HG02938 (cell line): ENCODE measurements around the gene CNR1.
"Not testable (repeated sequence)": the region's sequence is repeated elsewhere in the genome, so short reads cannot be mapped to it uniquely, and the experiment has no call there.

Source experiments
- ATAC-seq: cut with Tn5 transposase; IDR thresholded peaks from one replicate; pipeline ENCODE4 v1.9.1; 2021; ENCODE audit warnings: mild to moderate bottlenecking, moderate library complexity; ENCODE audit not compliant: unreplicated experiment

CNR1 gene

DNA sequence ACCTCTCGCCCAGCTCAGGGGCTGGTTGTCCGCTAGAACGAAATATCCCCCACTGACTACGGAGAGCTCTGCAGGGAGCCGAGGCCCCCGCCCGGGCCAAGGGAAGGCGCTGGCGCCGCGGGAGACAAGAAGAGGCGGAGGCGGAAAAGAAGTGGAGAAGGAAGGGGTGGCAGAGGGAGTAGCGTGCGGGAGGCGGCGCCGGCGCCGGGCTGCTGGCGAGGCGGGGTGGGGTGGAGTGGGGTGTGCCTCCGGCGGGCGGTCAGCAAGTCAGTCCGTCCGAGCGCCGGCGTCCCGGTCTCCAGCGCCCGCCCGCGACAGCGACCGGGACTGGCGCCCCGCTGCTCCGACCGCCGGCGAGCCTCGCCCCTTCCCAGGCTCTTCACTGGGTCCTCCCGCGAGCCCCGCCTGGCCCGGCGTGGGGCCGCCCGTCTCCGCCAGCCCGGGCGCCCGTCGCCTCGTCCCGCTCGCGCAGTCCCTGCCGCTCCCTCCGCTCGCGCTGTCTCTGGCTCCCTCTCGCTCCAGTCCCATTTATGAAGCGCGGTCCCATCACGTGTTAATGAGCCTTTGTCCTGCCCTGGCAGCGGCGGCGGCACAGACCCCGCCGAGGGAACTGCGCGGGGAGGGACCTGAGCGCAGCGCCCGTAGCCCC is at the start of gene CNR1:
Gene CNR1 (minus strand): TSS at position 504 of the 649 bp plus-strand sequence. CDS start 21,073 bp downstream, outside the sequence.
- no peak for ATAC-seq

DNA sequence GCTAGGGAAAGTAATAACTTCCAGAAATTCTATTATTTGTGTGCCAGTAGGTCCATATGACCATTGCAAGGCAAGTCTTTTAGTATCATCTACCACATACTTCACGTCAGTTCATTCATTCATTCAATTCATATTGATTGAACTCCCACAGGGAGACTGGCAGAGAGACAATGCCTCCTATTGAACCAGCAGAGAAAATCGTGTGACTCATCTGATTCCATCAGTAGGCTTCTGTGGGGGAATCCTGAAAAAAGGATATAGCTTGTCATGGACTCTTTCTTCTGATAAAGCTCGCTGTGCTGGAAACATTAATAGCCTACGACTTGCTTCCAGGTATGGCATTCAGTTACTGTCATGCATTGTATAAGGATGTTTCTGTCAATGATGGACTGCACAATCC is 45.3 kb upstream of the CNR1 start:
- no peak for ATAC-seq

DNA sequence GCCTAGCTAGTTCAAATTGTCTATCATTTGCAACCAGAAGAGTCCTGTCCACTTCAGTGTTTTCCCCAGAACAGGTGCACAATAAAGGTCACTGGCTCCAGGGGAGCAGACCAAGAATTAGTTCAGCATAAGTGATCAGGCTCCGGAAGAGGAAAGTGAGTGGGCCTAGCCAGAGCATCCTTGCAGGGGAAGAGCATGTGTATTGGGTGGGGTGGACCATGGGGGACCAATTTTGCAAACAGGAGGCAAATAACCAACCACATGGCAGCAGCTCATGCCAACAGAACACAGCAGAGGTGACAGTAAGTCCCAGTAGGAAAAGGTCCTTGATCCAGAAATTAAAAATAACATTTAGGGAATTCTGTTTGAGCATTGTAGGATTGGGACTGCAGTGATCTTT is 43.2 kb upstream of the CNR1 start:
- no peak for ATAC-seq

GRCh38 chr6:88208726-88209125 is 42.6 kb upstream of the CNR1 start:
- ATAC-seq, result no peak

DNA sequence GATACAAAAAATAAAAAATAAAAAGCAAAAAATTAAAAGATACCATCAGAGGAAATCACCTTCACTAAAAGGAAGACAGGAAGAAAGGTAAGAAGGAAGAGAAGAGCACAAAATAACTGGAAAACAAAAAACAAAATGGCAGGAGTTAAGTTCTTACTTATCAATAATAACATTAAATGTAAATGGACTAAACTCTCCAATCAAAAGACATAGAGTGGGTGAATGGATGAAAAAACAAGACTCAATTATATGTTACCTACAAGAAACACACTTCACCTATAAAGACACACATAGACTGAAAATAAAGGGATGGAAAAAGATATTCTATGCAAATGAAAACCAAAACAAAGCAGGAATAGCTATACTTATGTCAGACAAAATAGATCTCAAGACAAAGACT is 35.6 kb upstream of the CNR1 start:
- ATAC-seq, result not testable (repeated sequence)

GRCh38 chr6:88184921-88185320 is 18.8 kb upstream of the CNR1 start:
- ATAC-seq, result no peak

DNA sequence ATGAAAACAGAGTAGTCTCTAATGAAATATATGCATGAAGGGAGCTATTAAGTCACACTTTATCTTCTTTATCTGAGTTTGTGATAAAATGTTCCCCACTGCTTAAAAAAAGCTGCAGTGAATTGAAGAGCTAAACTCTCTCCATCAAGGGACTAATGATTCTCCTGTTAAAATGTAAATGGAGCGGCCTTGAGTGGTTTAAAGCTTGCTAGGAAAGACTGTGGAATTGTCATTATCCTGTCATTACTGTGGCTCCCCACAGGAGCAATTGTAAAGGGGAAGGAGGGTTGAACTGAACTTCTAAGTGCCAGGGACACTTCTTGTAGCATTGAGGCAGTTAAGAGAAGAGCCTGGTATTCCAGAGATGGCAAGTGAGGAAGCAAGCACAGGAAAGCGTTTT is 17.3 kb upstream of the CNR1 start:
- no peak for ATAC-seq

DNA sequence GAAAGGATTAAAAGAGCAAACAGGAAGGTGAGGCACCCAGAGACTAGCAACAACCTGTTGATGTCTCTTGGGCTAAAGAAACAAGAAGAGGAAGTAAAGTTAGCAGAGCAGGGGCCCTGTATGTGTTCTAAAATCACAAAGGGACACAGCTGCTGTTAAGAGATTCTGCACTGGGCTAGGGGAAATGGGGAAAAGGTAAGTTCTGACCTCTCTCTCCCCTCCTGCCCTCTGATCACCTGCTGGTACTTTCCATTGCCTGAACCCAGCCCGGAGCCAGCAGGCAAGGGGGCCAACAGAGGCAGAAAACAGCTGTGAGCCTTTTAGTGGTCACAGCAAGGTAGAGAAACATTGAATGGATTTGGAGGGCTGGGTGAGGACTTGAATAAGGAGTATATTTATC is 13.5 kb upstream of the CNR1 start:
- ATAC-seq, result peak; percentile 62

GRCh38 chr6:88177961-88178464 is 11.9 kb upstream of the CNR1 start:
- ATAC-seq, result peak; percentile 57

DNA sequence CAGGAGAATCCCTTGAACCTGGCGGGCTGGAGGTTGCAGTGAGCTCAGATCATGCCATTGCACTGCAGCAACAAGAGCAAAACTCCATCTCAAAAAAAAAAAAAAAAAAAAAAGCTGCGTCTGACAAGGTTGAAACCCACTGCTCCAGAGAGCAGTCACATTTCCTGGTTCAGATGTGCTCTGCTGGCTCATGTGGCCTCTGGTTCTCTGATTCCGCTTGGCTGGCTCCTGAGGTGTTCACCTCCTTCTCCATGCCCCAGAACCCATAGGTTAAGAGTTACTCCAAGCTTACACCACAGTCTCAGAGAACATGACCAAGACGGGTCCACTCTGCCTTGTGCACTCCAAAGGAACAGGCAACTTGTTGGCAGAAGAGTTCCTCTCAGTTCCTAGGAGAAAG is 8.8 kb upstream of the CNR1 start:
- ATAC-seq, result no peak

- no peak for ATAC-seq
Measured at GRCh38 chr6:88171312-88171711, 5.2 kb upstream of the CNR1 start.

GRCh38 chr6:88168362-88168761 is 2.2 kb upstream of the CNR1 start:
- ATAC-seq, result no peak

DNA sequence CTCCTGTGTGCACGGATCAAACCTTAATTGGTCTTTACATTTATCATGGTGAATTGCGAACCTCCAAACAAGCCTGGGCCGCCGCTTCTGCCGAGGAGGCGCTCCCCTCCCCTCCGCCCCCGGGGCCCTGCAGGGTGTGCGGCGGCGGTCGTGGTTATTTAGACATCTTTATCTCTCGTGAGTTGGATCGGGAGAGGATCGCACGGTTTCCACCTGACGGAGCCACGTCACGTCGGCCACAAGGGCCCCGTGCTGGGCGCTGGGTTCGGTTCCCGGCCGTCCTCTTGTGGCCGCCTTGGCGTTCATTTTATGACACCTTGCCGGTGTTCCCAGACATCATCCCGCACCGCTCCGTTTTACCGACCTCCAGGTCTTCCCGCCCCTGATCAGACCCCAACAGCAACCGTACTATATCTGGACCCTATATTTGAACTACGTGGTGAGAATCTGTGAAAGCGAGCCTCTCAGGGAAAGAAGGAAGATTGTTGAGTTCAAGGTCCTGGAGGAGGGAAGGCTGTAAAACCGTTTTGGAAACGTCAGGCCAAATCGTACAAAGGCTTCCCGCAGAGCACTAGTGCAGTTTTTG is 1.3 kb upstream of the CNR1 start:
- ATAC-seq, result no peak

DNA sequence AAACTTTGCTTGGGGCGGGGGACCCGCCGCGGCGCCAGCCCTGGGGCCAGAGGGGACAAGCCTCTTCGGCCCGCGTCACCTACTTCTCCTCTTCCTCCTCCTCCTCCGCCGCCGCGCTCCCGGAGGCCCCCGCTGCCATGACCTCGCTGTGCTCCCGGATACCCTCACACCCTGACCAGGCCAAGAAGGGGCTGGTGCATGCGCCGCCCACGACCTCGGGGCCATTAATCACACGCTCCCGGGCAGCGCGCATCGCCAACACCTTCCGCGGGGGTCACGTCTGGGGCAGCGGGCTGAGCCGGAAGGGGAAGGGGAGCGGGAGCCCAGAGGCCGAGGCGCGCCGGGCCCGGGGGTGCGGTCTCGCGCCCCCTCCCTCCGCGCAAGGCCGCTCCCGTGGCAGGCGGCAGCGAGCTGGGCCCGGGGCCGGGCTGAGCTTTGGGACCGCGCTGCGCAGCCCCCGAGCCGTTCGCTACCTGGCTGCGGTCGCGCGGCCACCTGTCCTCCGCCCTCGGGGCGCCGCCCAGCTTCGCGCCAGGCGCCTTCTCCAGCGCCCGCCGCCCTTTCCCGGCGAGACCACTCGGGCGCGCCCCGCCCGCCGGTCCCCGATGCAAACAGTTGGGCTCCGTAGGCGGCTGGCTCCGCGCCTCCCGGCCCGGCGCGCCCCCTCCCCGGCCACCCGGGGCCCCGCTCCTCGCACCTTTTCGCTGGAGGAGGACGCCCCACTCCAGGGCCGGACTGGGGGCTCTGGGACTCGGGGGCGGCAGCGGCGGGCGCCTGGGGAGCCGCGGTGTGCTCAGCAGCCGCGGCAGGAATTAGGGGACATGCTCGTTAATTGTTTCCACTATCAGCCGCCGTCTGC is 575 bp upstream of the CNR1 start:
- ATAC-seq, result no peak

GRCh38 chr6:88165087-88165843 is 882 bp downstream of the CNR1 start:
- no peak for ATAC-seq

DNA sequence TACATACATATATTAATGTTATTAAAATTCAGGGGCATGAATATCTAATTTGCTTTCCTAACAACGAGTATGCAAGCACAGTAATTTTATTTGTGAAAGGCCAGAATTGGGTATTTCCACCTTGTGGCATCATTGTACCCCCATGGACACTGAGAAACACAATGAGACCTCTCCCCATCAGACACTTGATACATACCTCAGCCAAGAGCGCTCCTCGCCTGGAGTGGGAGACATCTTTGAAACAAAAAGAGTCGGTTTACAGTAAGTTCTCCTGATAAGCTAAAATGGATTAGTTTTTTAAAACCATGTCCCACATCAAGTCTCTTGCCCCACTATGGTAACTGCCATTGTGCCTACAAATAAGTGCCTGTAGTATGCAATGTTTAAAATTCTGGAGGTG is 2.1 kb downstream of the CNR1 start:
- ATAC-seq, result no peak

GRCh38 chr6:88163616-88164015 is 2.5 kb downstream of the CNR1 start:
- ATAC-seq, result no peak

DNA sequence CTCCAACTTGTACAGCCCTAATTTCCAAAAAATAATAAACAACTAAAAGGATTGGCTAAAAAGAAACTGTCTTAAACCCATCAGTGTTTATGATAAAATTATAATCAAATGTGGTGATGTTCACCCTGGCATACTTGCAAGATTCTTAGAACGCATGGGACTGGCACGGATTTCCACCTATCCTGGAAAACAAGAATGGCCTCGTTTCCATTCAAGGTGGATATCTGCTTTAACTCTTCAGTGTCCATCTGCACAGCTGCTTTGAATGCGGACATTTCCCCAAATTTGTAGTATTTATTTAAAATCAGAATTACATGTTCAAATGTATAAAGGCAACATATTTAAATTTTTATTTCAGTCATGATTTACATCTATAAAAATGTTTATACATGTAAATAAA is 4.2 kb downstream of the CNR1 start:
- no peak for ATAC-seq

- ATAC-seq, result no peak
Measured at GRCh38 chr6:88157106-88157505, 9.0 kb downstream of the CNR1 start.

GRCh38 chr6:88145298-88145963 is 20.7 kb downstream of the CNR1 start:
- no peak for ATAC-seq
